Measurements from ENCODE around the gene AMBRA1. TPM values are rescaled to one million over a fixed set of nuclear protein-coding genes. Genes with fewer than 3 reads are reported as not detected.

AMBRA1 gene
- total RNA-seq, 4 donors from 2014 or later: 36.0 to 59.2 (median 51.9) TPM

DNA sequence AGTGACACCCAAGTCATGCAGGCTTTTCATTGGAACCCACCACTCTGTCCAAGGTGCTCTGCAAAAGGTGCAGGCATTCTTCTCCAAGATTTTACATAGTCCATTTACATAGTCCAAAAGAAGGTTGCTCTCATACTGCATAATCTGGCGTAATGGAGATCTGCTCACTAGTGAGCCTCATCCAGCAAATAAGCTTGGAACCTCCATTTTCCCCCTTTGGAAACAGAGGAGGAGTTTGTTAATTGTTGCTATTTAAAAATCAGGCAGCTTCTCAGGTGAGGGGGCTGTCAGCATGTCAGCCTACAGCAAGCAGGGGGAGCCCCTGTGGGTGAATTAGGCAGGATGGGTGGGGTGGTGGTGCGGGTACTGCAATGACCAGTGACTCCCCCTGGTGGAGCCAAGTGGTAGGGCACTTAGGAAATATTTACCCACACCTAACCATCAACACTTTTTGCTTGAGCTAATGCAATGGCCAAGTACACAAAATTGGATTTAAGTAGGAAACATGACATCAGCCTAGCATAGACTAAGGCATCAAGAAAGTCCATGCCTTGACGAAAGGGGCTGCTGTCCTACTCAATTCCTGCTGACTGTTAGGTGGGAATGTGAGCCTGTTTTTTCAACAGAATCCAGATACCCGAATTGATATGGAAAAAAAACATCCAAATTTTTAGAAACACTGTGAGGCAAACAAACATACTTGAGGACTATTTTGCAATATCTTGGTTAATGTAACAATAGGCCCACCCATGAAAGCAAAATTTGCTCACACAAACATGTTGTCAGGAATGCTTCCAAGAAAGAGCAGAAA lies 64.5 kb downstream of the AMBRA1 start:
- no peak overlapping the region for H3K27ac ChIP-seq
- H3K4me1 ChIP-seq: peaks cover 0 to 14% of the 10 kb centered on the region in 2 donors
- TF ChIP-seq POLR2A (IDR thresholded peaks at IDR 0.05) (no peak), CTCF (IDR thresholded peaks at IDR 0.05) (peak; percentile 66 to 94 (median 72))
- no peaks in the 10 kb centered on the region for H3K9me3 ChIP-seq
- peak; percentile 58 to 59 for DNase-seq
- intact Hi-C loops (cut with DNase I): loop anchor here (5.0 kb wide), 1 partner anchor 137 kb away; the partner anchor contains the start of gene CHRM4
- 55 to 61% methylated on average over 4 of the region's 4 CpGs for WGBS, 2 donors
- H3K27me3 ChIP-seq: no peaks in the 10 kb centered on the region
- no peaks in the 10 kb centered on the region for H3K36me3 ChIP-seq
- no peak overlapping the region for H3K4me3 ChIP-seq (replicated peaks in 1 of 3)

DNA sequence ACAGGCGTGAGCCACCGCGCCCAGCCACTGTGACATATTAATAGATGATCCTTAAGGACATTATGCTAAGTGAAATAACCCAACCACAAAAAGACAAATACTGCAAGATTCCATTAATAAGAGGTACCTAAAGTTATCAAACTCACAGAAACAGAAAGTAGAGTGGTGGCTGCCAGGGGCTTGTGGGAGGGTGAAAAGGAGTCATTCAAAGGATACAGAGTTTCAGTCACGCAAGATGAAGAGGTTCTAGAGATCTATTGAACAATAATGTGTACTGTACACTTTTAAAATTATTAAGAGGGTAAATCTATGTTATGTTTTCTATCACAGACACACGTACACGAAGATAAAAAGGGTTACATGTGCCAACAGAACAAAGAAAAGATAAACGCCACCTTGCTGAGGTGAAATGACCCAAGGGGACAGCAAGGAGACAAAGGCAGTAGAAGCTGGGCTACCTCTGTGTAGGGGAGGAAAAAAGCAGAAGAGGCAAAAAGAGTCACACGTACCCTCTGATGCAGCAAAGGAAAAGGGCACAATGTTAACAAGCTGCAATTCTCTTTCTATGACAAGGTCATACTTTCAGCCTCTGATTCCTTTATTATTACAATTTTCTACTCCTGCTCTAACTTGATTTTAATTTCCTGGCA lies 65.3 kb downstream of the AMBRA1 start:
- Histone ChIP-seq H3K36me3 (no peaks in the 10 kb centered on the region), H3K4me3 (replicated peaks in 1 of 3) (no peak overlapping the region), H3K4me1 (peaks cover 0 to 14% of the 10 kb centered on the region in 2 donors), H3K9me3 (no peaks in the 10 kb centered on the region), H3K27ac (no peak overlapping the region), H3K27me3 (no peaks in the 10 kb centered on the region)
- no peak for DNase-seq
- intact Hi-C loops (cut with DNase I): loop anchor here (5.0 kb wide), 1 partner anchor 136 kb away; the partner anchor contains the start of gene CHRM4
- no peak for TF ChIP-seq POLR2A (IDR thresholded peaks at IDR 0.05)
- no peak for TF ChIP-seq CTCF (IDR thresholded peaks at IDR 0.05)
- WGBS, 2 donors: 91 to 93% methylated on average over 8 of the region's 8 CpGs

DNA sequence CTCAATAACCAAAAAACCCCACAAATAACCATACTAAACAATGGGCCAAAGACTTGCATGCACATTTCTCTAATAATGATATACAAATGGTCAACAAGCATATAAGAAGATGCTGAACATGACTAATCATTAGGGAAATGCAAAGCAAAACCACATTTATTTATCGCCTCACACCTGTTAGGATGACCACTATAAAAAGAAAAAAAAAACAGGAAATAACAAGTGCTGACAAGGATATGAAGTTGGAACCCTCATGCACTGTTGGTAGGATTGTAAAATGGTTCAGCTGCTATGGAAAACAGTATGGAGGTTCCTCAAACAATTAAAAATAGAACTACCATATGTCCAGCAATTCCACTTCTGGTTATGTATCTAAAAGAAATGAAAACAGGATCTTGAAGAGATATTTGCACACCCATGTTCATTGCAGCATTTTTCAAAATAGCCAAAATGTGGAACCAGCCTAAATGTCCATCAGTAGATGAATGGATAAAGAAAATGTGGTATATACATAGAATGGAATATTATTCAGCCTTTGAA lies 66.2 kb downstream of the AMBRA1 start:
- intact Hi-C loops (cut with DNase I): loop anchor here (5.0 kb wide), 1 partner anchor 135 kb away; the partner anchor contains the start of gene CHRM4

DNA sequence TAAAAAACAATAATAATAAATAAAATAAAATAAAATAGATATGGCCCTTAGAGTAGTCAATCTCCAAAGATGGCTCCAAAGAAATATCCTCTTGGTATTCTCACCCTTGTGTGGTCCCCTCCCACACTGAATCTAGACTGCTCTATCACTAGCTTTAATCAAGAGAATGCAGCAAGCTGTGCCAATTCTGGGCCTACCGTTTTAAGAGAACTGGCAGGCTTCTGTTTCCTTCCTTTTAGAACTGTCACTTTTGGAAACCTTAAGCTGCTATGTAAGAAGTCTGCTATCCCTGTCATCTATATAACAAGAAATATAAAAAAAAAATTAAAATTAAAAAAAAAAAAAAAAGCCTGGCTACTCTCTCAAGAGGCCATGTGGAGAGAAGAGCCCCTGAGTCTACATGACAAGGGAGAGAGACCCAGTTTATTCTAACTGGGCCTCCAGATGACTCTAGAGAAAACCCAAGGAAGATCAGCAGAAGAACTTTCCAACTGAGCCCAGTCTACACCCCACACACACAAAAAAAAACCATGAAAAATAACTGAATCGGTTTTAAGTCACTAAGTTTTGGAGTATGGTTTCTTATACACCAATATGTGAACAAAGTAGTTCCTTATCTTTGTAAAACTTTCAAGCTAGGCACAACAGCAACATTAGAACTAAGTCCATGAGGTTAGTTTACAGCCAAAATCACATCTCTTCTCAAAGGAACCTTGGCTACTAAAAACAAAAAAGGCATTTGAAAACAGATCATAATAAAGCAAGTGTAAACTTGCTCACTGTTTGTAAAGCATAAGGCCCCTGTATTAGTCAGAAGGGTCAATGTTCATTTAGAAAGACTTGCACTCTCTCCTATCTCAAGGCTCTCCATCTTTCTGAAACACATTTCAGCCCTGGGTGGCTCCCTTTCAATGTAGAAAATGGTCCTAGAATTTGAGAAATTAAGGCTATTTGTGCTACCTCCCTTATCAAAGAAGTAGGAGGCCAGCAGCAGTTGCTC lies 67.3 kb downstream of the AMBRA1 start:
- Histone ChIP-seq H3K36me3 (no peaks in the 10 kb centered on the region), H3K4me1 (peaks cover 0 to 11% of the 10 kb centered on the region in 2 donors), H3K27me3 (no peaks in the 10 kb centered on the region), H3K4me3 (replicated peaks in 1 of 3) (no peak overlapping the region), H3K9me3 (no peaks in the 10 kb centered on the region), H3K27ac (no peak overlapping the region)
- intact Hi-C loops (cut with DNase I): loop anchor here (5.0 kb wide), 1 partner anchor 134 kb away; the partner anchor contains the start of gene CHRM4
- TF ChIP-seq POLR2A (IDR thresholded peaks at IDR 0.05) (no peak), CTCF (IDR thresholded peaks at IDR 0.05) (no peak)
- no peak for DNase-seq
- WGBS, 2 donors: 80 to 86% methylated on average over 2 of the region's 2 CpGs

More for the DNA sequence above, 66.2 kb downstream of the AMBRA1 start:
- 88% methylated on average over 1 of the region's 1 CpG for WGBS, 2 donors
- Histone ChIP-seq H3K27me3 (no peaks in the 10 kb centered on the region), H3K36me3 (no peaks in the 10 kb centered on the region), H3K4me3 (replicated peaks in 1 of 3) (no peak overlapping the region), H3K27ac (no peak overlapping the region), H3K9me3 (no peaks in the 10 kb centered on the region), H3K4me1 (peaks cover 0 to 14% of the 10 kb centered on the region in 2 donors)
- no peak for DNase-seq
- TF ChIP-seq POLR2A (IDR thresholded peaks at IDR 0.05) (no peak), CTCF (IDR thresholded peaks at IDR 0.05) (no peak)
